H9 (cell line): Measurements from ENCODE around the gene TNK2. TPM values are rescaled to one million over a fixed set of nuclear protein-coding genes. Genes with fewer than 3 reads are reported as not detected.
A peak's percentile ranks its signal among the peaks of the same experiment; 100 is the strongest.

ENCODE experiments used
- DNase-seq: peaks from one replicate; pipeline ENCODE4 v3.0.0-alpha.2; 2017
- H2AFZ ChIP-seq: one replicate; pipeline ENCODE4 v1.6.1; 2013; ENCODE audit warnings: mild to moderate bottlenecking, low read length, control low read depth, moderate library complexity
- H2AK5ac ChIP-seq: 2 replicates; pipeline ENCODE4 v1.6.1; 2013; ENCODE audit warnings: low read length, control low read depth, mixed read lengths; ENCODE audit not compliant: insufficient read length
- H2BK120ac ChIP-seq: one replicate; pipeline ENCODE4 v1.6.1; 2013; ENCODE audit warnings: low read depth, mild to moderate bottlenecking, low read length, control low read depth, inconsistent platforms; ENCODE audit not compliant: poor library complexity, severe bottlenecking
- H2BK12ac ChIP-seq: 2 replicates; pipeline ENCODE4 v1.6.1; 2013; ENCODE audit warnings: low read length, control low read depth, mixed read lengths, low read depth; ENCODE audit not compliant: insufficient read length
- H2BK15ac ChIP-seq: 2 replicates; pipeline ENCODE4 v1.6.1; 2013; ENCODE audit warnings: low read depth, low read length, control low read depth
- H2BK20ac ChIP-seq: one replicate; pipeline ENCODE4 v1.6.1; 2013; ENCODE audit warnings: low read depth, mild to moderate bottlenecking, low read length, control low read depth, inconsistent platforms; ENCODE audit not compliant: poor library complexity, severe bottlenecking
- H2BK5ac ChIP-seq: 2 replicates; pipeline ENCODE4 v1.6.1; 2013; ENCODE audit warnings: low read length, control low read depth, mixed read lengths; ENCODE audit not compliant: insufficient read length
- H3K14ac ChIP-seq: 2 replicates; pipeline ENCODE4 v1.6.1; 2013; ENCODE audit warnings: low read length, control low read depth; ENCODE audit not compliant: insufficient read depth
- H3K18ac ChIP-seq: 2 replicates; pipeline ENCODE4 v1.6.1; 2013; ENCODE audit warnings: low read depth, mild to moderate bottlenecking, mixed read lengths, low read length, control low read depth; ENCODE audit not compliant: insufficient read length
- H3K23ac ChIP-seq: 2 replicates; pipeline ENCODE4 v1.6.1; 2013; ENCODE audit warnings: low read length, control low read depth, mixed read lengths, low read depth; ENCODE audit not compliant: insufficient read length
- H3K23me2 ChIP-seq: 2 replicates; pipeline ENCODE4 v1.6.1; 2013; ENCODE audit warnings: low read depth, mild to moderate bottlenecking, mixed read lengths, low read length, control low read depth; ENCODE audit not compliant: insufficient read length, poor library complexity, severe bottlenecking
- H3K27ac ChIP-seq: 2 replicates; pipeline ENCODE4 v1.5.1; 2013; ENCODE audit warnings: low read length, control low read depth, mixed read lengths, low read depth; ENCODE audit not compliant: insufficient read length
- H3K27me3 ChIP-seq: 2 replicates; pipeline ENCODE4 v1.6.1; 2013; ENCODE audit warnings: low read length, control low read depth, inconsistent platforms; ENCODE audit not compliant: insufficient read depth
- H3K4ac ChIP-seq: 2 replicates; pipeline ENCODE4 v1.6.1; 2013; ENCODE audit warnings: low read depth, mild to moderate bottlenecking, control low read depth, inconsistent platforms, low read length, moderate library complexity
- H3K4me1 ChIP-seq: 2 replicates; pipeline ENCODE4 v1.6.1; 2013; ENCODE audit warnings: low read length, control low read depth, inconsistent platforms; ENCODE audit not compliant: insufficient read depth
- H3K4me2 ChIP-seq: 2 replicates; pipeline ENCODE4 v1.6.1; 2013; ENCODE audit warnings: low read length, control low read depth, mixed read lengths; ENCODE audit not compliant: insufficient read length, insufficient read depth
- H3K56ac ChIP-seq: 2 replicates; pipeline ENCODE4 v1.6.1; 2013; ENCODE audit warnings: low read depth, mild to moderate bottlenecking, mixed read lengths, low read length, control low read depth; ENCODE audit not compliant: insufficient read length
- H3K79me1 ChIP-seq: 2 replicates; pipeline ENCODE4 v1.6.1; 2013; ENCODE audit warnings: low read depth, mild to moderate bottlenecking, moderate library complexity, low read length, control low read depth, inconsistent platforms; ENCODE audit not compliant: insufficient read depth, poor library complexity, severe bottlenecking
- H3K79me2 ChIP-seq: 2 replicates; pipeline ENCODE4 v1.6.1; 2013; ENCODE audit warnings: low read length, control low read depth, inconsistent platforms; ENCODE audit not compliant: insufficient read depth
- H3K9ac ChIP-seq: 2 replicates; pipeline ENCODE4 v1.6.1; 2013; ENCODE audit warnings: low read length, control low read depth, mixed read lengths; ENCODE audit not compliant: insufficient read length; ENCODE audit errors: extremely low read depth
- H3K9me3 ChIP-seq: one replicate; pipeline ENCODE4 v1.6.1; 2013; ENCODE audit warnings: low read depth, low read length, inconsistent platforms; ENCODE audit not compliant: control insufficient read depth
- H3T11ph ChIP-seq: one replicate; pipeline ENCODE4 v1.6.1; 2013; ENCODE audit warnings: mild to moderate bottlenecking, low read length, control low read depth, inconsistent platforms
- H4K20me1 ChIP-seq: one replicate; pipeline ENCODE4 v1.6.1; 2013; ENCODE audit not compliant: control insufficient read depth, insufficient read length, insufficient read depth
- H4K5ac ChIP-seq: 2 replicates; pipeline ENCODE4 v1.6.1; 2013; ENCODE audit warnings: low read depth, mild to moderate bottlenecking, mixed read lengths, low read length, control low read depth; ENCODE audit not compliant: insufficient read length
- H4K8ac ChIP-seq: replicated peaks from 2 replicates; pipeline ENCODE4 v1.6.1; 2013; ENCODE audit warnings: low read length, control low read depth, mixed read lengths, low read depth; ENCODE audit not compliant: insufficient read length
- H4K91ac ChIP-seq: 2 replicates; pipeline ENCODE4 v1.6.1; 2013; ENCODE audit warnings: low read depth, mild to moderate bottlenecking, moderate library complexity, mixed read lengths, low read length, control low read depth; ENCODE audit not compliant: insufficient read length
- H3K27ac Mint-ChIP-seq, 3 experiments: 2 replicates in 2 of 3; 3 replicates in 1 of 3; pipeline ENCODE4 v1.8.0; 2020 to 2021; ENCODE audit warnings: mixed read lengths in 3 of 3, mild to moderate bottlenecking in 1 of 3, moderate library complexity in 1 of 3
- H3K27me3 Mint-ChIP-seq: 2 replicates; pipeline ENCODE4 v1.8.0; 2021; ENCODE audit warnings: low read depth, mild to moderate bottlenecking, moderate library complexity, mixed read lengths
- H3K36me3 Mint-ChIP-seq, 3 experiments: 2 replicates in 2 of 3; 3 replicates in 1 of 3; pipeline ENCODE4 v1.8.0; 2020 to 2021; ENCODE audit warnings: low read depth in 3 of 3, mixed read lengths in 3 of 3; ENCODE audit not compliant: insufficient read depth in 1 of 3
- H3K4me1 Mint-ChIP-seq, 2 experiments: 2 replicates each; pipeline ENCODE4 v1.8.0; 2020; ENCODE audit warnings: mixed read lengths in 2 of 2
- H3K4me3 Mint-ChIP-seq, 2 experiments: 2 replicates in 1 of 2; 3 replicates in 1 of 2; pipeline ENCODE4 v1.8.0; 2020 to 2021; ENCODE audit warnings: mild to moderate bottlenecking in 2 of 2, mixed read lengths in 2 of 2, moderate library complexity in 1 of 2
- H3K9me3 Mint-ChIP-seq, 2 experiments: 2 replicates in 1 of 2; 3 replicates in 1 of 2; pipeline ENCODE4 v1.8.0; 2020; ENCODE audit warnings: mild to moderate bottlenecking in 2 of 2, mixed read lengths in 2 of 2, moderate library complexity in 1 of 2
- CTCF ChIP-seq: fragments of 200-600 bp; sonication (generic); conservative IDR thresholded peaks from 3 replicates; pipeline ENCODE4 v1.8.0; 2021; ENCODE audit warnings: antibody characterized with exemption, mild to moderate bottlenecking
- WGBS: extraction: QIAGEN DNeasy Blood & Tissue Kit; methylation state at CpG from one replicate; pipeline ENCODE4 v1.1.7; 2013; ENCODE audit warnings: missing lambda C conversion rate, low lambda C conversion rate, mixed read lengths; ENCODE audit not compliant: insufficient read length; ENCODE audit errors: extremely low coverage; 5-methylcytosine and 5-hydroxymethylcytosine counted together
- long read RNA-seq: library from polyadenylated mRNA; unstranded; transcript quantifications from one replicate; pipeline ENCODE4 v2.0.0, GENCODE V29; 2020
- total RNA-seq: library from RNA; stranded (reverse); gene quantifications from 2 replicates; pipeline ENCODE4 v1.2.1, GENCODE V29; 2021

TNK2 gene
- 34.5 and 35.3 TPM in 2 replicates for total RNA-seq
- long read RNA-seq, partial matches to known transcripts, result 0 of 4 reads
- long read RNA-seq, other reads (novel, unspliced or antisense), result 3 of 4 reads

GRCh38 chr3:195907934-195908693 lies at the start of gene TNK2:
TNK2 (minus strand) TSS chr3:195908551; CDS start chr3:195888588, 19,963 bp downstream.
- no peak within 1 kb of the TSS; the same call in 1 of the 2 replicates for H3K14ac ChIP-seq

More at GRCh38 chr3:195907934-195908693, at the start of gene TNK2:
- Histone ChIP-seq H2BK12ac (no peak within 1 kb of the TSS), H3K4me2 (peak within 1 kb of the TSS; percentile 89), H2BK5ac (no peak within 1 kb of the TSS), H3K23ac (no peak within 1 kb of the TSS), H3K4ac (no peak within 1 kb of the TSS), H3T11ph (no peak within 1 kb of the TSS), H2BK120ac (no peak within 1 kb of the TSS), H3K79me2 (peaks cover 4% of the 10 kb centered on the region; the same call in 1 of the 2 replicates), H3K27me3 (no peaks in the 10 kb centered on the region), H3K9ac (peak within 1 kb of the TSS; percentile 43), H3K23me2 (peaks cover 18% of the 10 kb centered on the region), H3K4me1 (peaks cover 4% of the 10 kb centered on the region; the same call in 1 of the 2 replicates), H4K91ac (no peak within 1 kb of the TSS), H3K9me3 (no peaks in the 10 kb centered on the region), H2AFZ (no peak within 1 kb of the TSS), H3K18ac (no peak within 1 kb of the TSS), H2BK15ac (no peak within 1 kb of the TSS), H3K79me1 (no peaks in the 10 kb centered on the region), H2AK5ac (no peak within 1 kb of the TSS), H4K8ac (no peak within 1 kb of the TSS), H4K5ac (no peak within 1 kb of the TSS), H2BK20ac (no peak within 1 kb of the TSS), H3K27ac (no peak within 1 kb of the TSS), H3K56ac (no peak within 1 kb of the TSS), H4K20me1 (no peaks in the 10 kb centered on the region)
- Mint-ChIP-seq H3K27ac (no peak within 1 kb of the TSS; a peak in 1 of 7 replicates), H3K36me3 (peaks cover 0 to 4% (median 0%) of the 10 kb centered on the region in 3 experiments; a peak in 4 of 7 replicates), H3K9me3 (no peaks in the 10 kb centered on the region), H3K4me1 (peaks cover 28 to 34% of the 10 kb centered on the region in 2 experiments), H3K27me3 (peaks cover 8% of the 10 kb centered on the region), H3K4me3 (peak within 1 kb of the TSS; percentile 79 to 91)
- WGBS, result no CpG with 5 or more reads among the region's 35 CpGs
- TF ChIP-seq CTCF, result no peak
- peak; percentile 53 for DNase-seq
